Gastroesophageal sphincter (tissue), 3 donors: ENCODE results near the gene CEMIP2.

Source experiments
- CTCF ChIP-seq, 4 experiments: fragments of 200-600 bp in 2 of 4; fragments of 450-650 bp in 2 of 4; sonication (generic) in 1 of 4; IDR thresholded peaks; one replicate each; pipeline ENCODE4 v1.5.1; 2017 to 2019; ENCODE audit warnings: antibody characterized with exemption in 4 of 4, mild to moderate bottlenecking in 2 of 4, moderate library complexity in 2 of 4
- POLR2A ChIP-seq, 2 donors: fragments of 450-650 bp; IDR thresholded peaks; one replicate each; pipeline ENCODE4 v1.6.1; 2017; ENCODE audit warnings: antibody characterized with exemption in 2 of 2, mild to moderate bottlenecking in 2 of 2, moderate library complexity in 1 of 2

GRCh38 chr9:71734950-71735349 lies 33.4 kb downstream of the CEMIP2 start:
- TF ChIP-seq CTCF (IDR thresholded peaks at IDR 0.05) = no peak
- TF ChIP-seq POLR2A (IDR thresholded peaks at IDR 0.05) = no peak
